Kidney (tissue), 14 donors: ENCODE results near the gene RGS10. TPM values are rescaled to one million over a fixed set of nuclear protein-coding genes. Genes with fewer than 3 reads are reported as not detected.
A peak's percentile ranks its signal among the peaks of the same experiment; 100 is the strongest.

Source experiments
- DNase-seq, 5 donors: peaks; one replicate each; pipeline ENCODE4 v3.0.0-alpha.2; 2013 to 2020
- FAIRE-seq: peaks from 2 replicates; lab custom pipeline; 2012; peaks lifted over from hg19 to GRCh38; lab: Jason Lieb, UNC
- H3K27ac ChIP-seq, 2 donors: one replicate each; pipeline ENCODE4 v1.7.0; 2013; ENCODE audit warnings: low read depth in 2 of 2, low read length in 2 of 2, inconsistent platforms in 1 of 2
- H3K27me3 ChIP-seq: one replicate; pipeline ENCODE4 v1.7.1; 2013; ENCODE audit warnings: low read length, inconsistent platforms; ENCODE audit not compliant: control insufficient read depth, insufficient read depth
- H3K36me3 ChIP-seq, 3 donors: one replicate each; pipeline versions ENCODE4 v1.7.0 to v1.7.1; 2013; ENCODE audit warnings: low read length in 3 of 3, control low read depth in 1 of 3, inconsistent platforms in 1 of 3; ENCODE audit not compliant: insufficient read depth in 3 of 3, control insufficient read depth in 2 of 3
- H3K4me1 ChIP-seq, 3 donors: one replicate each; pipeline versions ENCODE4 v1.7.0 to v1.7.1; 2013; ENCODE audit warnings: low read length in 3 of 3, inconsistent platforms in 1 of 3, low read depth in 1 of 3; ENCODE audit not compliant: control insufficient read depth in 2 of 3, insufficient read depth in 2 of 3
- H3K4me3 ChIP-seq, 3 donors: one replicate each; pipeline versions ENCODE4 v1.7.0 to v1.8.1; 2013; ENCODE audit warnings: low read length in 3 of 3, control low read depth in 1 of 3, inconsistent platforms in 1 of 3
- H3K9ac ChIP-seq, 3 donors: one replicate each; pipeline versions ENCODE4 v1.7.0 to v1.7.1; 2013; ENCODE audit warnings: low read length in 3 of 3, control low read depth in 1 of 3, inconsistent platforms in 1 of 3
- H3K9me3 ChIP-seq, 3 donors: one replicate each; pipeline versions ENCODE4 v1.7.0 to v1.7.1; 2013; ENCODE audit warnings: low read length in 3 of 3, control low read depth in 1 of 3, inconsistent platforms in 1 of 3; ENCODE audit not compliant: control insufficient read depth in 2 of 3, insufficient read depth in 1 of 3
- intact Hi-C: fragments of 100-400 bp; cut with DNase I; formaldehyde crosslinking; loops from one replicate; pipeline ENCODE4 v1.11.1; 2022
- polyA plus RNA-seq: library from polyadenylated mRNA; stranded (reverse); fragments of 350-450 nt; fragmentation: Illumina TruSeq; extraction: RNeasy Lipid Tissue Mini Kit (QIAGEN cat#74804); gene quantifications from one replicate; pipeline ENCODE4 v1.2.3, GENCODE V29; 2014; ENCODE audit warnings: low read depth, low replicate concordance; ENCODE audit not compliant: insufficient read depth
- total RNA-seq: library from RNA; stranded (reverse); fragmentation: NEBNext Ultra II Directional; extraction: Animal tissue kit (Norgen Biotek cat#: 25700); gene quantifications from one replicate; pipeline ENCODE4 v1.2.1, GENCODE V29; 2021
- TF ChIP-seq, protein P1 (sequence below): IDR thresholded peaks from 3 replicates; pipeline ENCODE4 v1.5.1; 2012; ENCODE audit warnings: mild to moderate bottlenecking, moderate library complexity, borderline replicate concordance; ENCODE audit not compliant: insufficient read depth; ENCODE audit errors: extremely low read depth
- donor health status: control.
- donor health status: control.
- donor health status: control.
- donor health status: control.
- donor health status: control.
- donor health status: DM: yes; HTN: yes; CAD: no.
- donor health status: Normal renal cell carcinoma (clear cell type).

Gene RGS10
- total and polyA plus RNA-seq, 2 donors from 2014 or later = 19.9 to 25.4 TPM

DNA sequence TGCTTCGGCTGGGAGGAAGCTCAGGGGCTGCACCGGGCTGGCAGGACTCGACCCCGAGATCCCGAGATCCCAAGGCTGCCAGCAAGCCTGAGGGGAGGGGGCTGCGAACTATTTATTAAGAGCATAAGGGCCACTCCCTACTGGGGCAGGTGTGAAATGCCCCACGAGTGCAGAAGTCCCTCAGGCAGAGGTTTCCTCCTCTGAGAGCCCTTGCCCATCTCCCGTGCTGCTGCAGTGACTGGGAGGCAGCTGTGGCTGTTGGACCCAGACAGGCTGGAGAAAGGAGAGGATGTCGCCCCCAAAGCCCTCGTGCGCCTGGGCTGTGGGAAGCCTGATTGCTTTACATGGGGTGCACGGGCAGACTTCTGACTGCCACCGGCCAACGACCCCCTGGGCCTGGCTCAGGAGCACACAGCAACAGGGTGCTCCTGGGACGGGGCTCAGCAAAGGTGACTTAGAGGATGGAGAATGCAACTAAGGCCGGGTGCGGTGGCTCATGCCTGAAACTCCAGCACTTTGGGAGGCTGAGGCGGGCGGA, 39.8 kb downstream of the RGS10 start:
- no peak overlapping the region for H3K4me3 ChIP-seq
- peaks cover 0 to 2% (median 0%) of the 10 kb centered on the region in 3 donors for H3K4me1 ChIP-seq
- no peak overlapping the region for H3K9ac ChIP-seq
- H3K36me3 ChIP-seq = no peaks in the 10 kb centered on the region
- FAIRE-seq = no peak
- TF ChIP-seq, protein P1, sequence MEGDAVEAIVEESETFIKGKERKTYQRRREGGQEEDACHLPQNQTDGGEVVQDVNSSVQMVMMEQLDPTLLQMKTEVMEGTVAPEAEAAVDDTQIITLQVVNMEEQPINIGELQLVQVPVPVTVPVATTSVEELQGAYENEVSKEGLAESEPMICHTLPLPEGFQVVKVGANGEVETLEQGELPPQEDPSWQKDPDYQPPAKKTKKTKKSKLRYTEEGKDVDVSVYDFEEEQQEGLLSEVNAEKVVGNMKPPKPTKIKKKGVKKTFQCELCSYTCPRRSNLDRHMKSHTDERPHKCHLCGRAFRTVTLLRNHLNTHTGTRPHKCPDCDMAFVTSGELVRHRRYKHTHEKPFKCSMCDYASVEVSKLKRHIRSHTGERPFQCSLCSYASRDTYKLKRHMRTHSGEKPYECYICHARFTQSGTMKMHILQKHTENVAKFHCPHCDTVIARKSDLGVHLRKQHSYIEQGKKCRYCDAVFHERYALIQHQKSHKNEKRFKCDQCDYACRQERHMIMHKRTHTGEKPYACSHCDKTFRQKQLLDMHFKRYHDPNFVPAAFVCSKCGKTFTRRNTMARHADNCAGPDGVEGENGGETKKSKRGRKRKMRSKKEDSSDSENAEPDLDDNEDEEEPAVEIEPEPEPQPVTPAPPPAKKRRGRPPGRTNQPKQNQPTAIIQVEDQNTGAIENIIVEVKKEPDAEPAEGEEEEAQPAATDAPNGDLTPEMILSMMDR = no peak
- intact Hi-C loops = no loop called here
- no peaks in the 10 kb centered on the region for H3K9me3 ChIP-seq
- peak in 1 of 5 donors; percentile 56 for DNase-seq
- H3K27me3 ChIP-seq = no peaks in the 10 kb centered on the region
- no peak overlapping the region for H3K27ac ChIP-seq

DNA sequence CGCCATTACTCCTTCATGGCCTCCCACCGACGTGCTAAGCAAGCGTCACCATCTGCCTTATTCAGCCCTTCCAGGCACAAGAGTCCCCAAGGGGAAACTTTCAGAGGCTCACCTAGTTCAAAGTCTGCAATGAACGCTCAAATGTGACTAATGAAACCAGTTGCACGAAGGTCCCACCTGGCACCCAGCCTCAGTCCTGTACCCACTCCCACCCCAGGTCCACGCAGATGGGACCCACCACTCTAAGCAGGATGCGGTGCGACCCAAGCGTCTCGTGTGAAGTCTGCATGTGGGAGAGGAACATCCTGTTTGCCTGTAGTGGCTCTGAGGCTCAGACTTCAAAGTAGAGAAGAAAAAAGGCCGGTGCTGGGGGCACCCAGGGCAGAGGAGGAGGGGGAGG, 40.3 kb downstream of the RGS10 start:
- Histone ChIP-seq H3K4me3 (no peak overlapping the region), H3K27me3 (no peaks in the 10 kb centered on the region), H3K36me3 (no peaks in the 10 kb centered on the region), H3K9ac (no peak overlapping the region), H3K9me3 (no peaks in the 10 kb centered on the region), H3K27ac (no peak overlapping the region), H3K4me1 (peaks cover 0 to 2% (median 0%) of the 10 kb centered on the region in 3 donors)
- intact Hi-C loops = no loop called here
- FAIRE-seq = no peak
- TF ChIP-seq, protein P1 = no peak
- peak in 2 of 5 donors; percentile 38 to 78 for DNase-seq

DNA sequence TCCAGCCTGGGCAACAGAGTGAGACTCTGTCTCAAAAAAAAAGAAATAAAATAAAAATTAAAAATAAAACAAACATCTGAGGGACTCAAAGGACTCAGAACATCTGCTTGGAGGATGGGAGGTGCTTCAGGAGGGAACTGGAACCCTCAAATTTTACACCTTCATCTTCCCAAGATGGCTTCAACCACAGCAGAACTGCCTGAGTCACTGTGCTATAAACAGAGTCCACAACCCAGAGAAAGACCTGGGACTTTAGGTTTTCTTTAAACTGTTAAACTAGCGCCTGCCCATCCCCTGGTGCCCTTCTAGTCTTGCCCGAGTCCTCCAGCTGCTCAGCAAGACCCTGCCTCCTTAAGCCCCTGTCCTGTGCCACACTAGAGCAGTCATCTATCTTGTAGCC, 40.8 kb downstream of the RGS10 start:
- Histone ChIP-seq H3K27me3 (no peaks in the 10 kb centered on the region), H3K4me3 (no peak overlapping the region), H3K36me3 (no peaks in the 10 kb centered on the region), H3K27ac (no peak overlapping the region), H3K9ac (no peak overlapping the region), H3K4me1 (peaks cover 0 to 2% (median 0%) of the 10 kb centered on the region in 3 donors), H3K9me3 (no peaks in the 10 kb centered on the region)
- DNase-seq (peak in 1 of 5 donors; percentile 10), FAIRE-seq (no peak)
- TF ChIP-seq, protein P1 = no peak
- intact Hi-C loops = no loop called here

DNA sequence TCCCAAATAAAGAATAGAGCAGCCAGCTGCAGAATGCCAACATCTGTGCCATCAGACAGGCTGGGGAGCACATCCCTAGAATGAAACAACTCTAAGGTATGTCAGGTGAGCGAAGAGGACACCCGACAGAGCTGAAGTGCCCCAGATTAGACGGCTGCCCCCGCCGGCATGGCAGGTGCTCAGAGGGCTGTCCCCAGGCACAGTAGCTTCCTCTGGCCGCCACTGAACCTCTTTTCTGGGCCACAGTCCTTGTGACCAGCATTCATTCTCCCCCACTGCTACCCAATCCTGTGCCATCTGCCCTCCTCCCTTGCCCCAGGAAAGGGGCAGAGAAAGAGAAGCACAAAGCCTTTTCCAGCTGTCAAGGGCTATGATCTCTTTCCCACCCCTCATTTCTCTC, 41.7 kb downstream of the RGS10 start:
- Histone ChIP-seq H3K36me3 (no peaks in the 10 kb centered on the region), H3K4me3 (no peak overlapping the region), H3K9me3 (no peaks in the 10 kb centered on the region), H3K4me1 (peaks cover 0 to 2% (median 0%) of the 10 kb centered on the region in 3 donors), H3K27ac (no peak overlapping the region), H3K27me3 (no peaks in the 10 kb centered on the region), H3K9ac (no peak overlapping the region)
- DNase-seq (peak in 1 of 5 donors; percentile 34), FAIRE-seq (no peak)
- TF ChIP-seq, protein P1 = no peak
- intact Hi-C loops = no loop called here
